ENCODE data around the gene HLA-DPA1. TPM values are rescaled to one million over a fixed set of nuclear protein-coding genes. Genes with fewer than 3 reads are reported as not detected.

The HLA-DPA1 gene
- total RNA-seq, 2 donors from 2014 or later = 69.5 to 73.7 TPM

GRCh38 chr6:33019372-33019771 lies 54.1 kb downstream of the HLA-DPA1 start:
- intact Hi-C loops (cut with DNase I) = loop anchor here (10.0 kb wide), 1 partner anchor 125 kb away; no protein-coding TSS in a partner anchor
- no peak for TF ChIP-seq POLR2AphosphoS5 (IDR thresholded peaks at IDR 0.05)
- Histone ChIP-seq H3K4me3 (no peak overlapping the region), H3K9me3 (no peaks in the 10 kb centered on the region), H3K4me1 (replicated peaks) (no peaks in the 10 kb centered on the region), H3K36me3 (no peaks in the 10 kb centered on the region), H3K27me3 (replicated peaks; ENCODE audit: insufficient read depth) (no peaks in the 10 kb centered on the region), H3K27ac (peak overlapping the region; percentile 50 to 58)
- no peak for DNase-seq (ENCODE audit: low spot score)

GRCh38 chr6:33018904-33019303 lies 54.5 kb downstream of the HLA-DPA1 start:
- WGBS = 25% methylated on average over 6 of the region's 6 CpGs
- no peaks in the 10 kb centered on the region for H3K9me3 ChIP-seq
- peak; percentile 36 for DNase-seq (ENCODE audit: low spot score)
- no peaks in the 10 kb centered on the region for H3K27me3 ChIP-seq (replicated peaks; ENCODE audit: insufficient read depth)
- TF ChIP-seq POLR2AphosphoS5 (IDR thresholded peaks at IDR 0.05) = no peak
- TF ChIP-seq POLR2A (IDR thresholded peaks at IDR 0.05) = no peak
- no peak for TF ChIP-seq CTCF (IDR thresholded peaks at IDR 0.05)
- H3K27ac ChIP-seq = peak overlapping the region; percentile 50 to 58
- intact Hi-C loops (cut with DNase I) = loop anchor here (10.0 kb wide), 1 partner anchor 126 kb away; no protein-coding TSS in a partner anchor
- H3K36me3 ChIP-seq = no peaks in the 10 kb centered on the region
- H3K4me3 ChIP-seq = no peak overlapping the region
- H3K4me1 ChIP-seq (replicated peaks) = no peaks in the 10 kb centered on the region

GRCh38 chr6:33018418-33018817 lies 55.0 kb downstream of the HLA-DPA1 start:
- no peak for DNase-seq (ENCODE audit: low spot score)
- H3K9me3 ChIP-seq = no peaks in the 10 kb centered on the region
- H3K4me1 ChIP-seq (replicated peaks) = no peaks in the 10 kb centered on the region
- intact Hi-C loops (cut with DNase I) = loop anchor here (10.0 kb wide), 1 partner anchor 126 kb away; no protein-coding TSS in a partner anchor
- peak overlapping the region; percentile 50 to 58 for H3K27ac ChIP-seq
- H3K36me3 ChIP-seq = no peaks in the 10 kb centered on the region
- H3K27me3 ChIP-seq (replicated peaks; ENCODE audit: insufficient read depth) = no peaks in the 10 kb centered on the region
- TF ChIP-seq CTCF (IDR thresholded peaks at IDR 0.05) (no peak), POLR2A (IDR thresholded peaks at IDR 0.05) (no peak), POLR2AphosphoS5 (IDR thresholded peaks at IDR 0.05) (no peak)
- H3K4me3 ChIP-seq = no peak overlapping the region

GRCh38 chr6:33017694-33018353 lies 55.6 kb downstream of the HLA-DPA1 start:
- Histone ChIP-seq H3K4me3 (no peak overlapping the region), H3K27ac (peak overlapping the region in 1 of 2 donors; percentile 50), H3K36me3 (no peaks in the 10 kb centered on the region), H3K27me3 (replicated peaks; ENCODE audit: insufficient read depth) (no peaks in the 10 kb centered on the region), H3K4me1 (replicated peaks) (no peaks in the 10 kb centered on the region), H3K9me3 (no peaks in the 10 kb centered on the region)
- no peak for TF ChIP-seq POLR2A (IDR thresholded peaks at IDR 0.05)
- TF ChIP-seq POLR2AphosphoS5 (IDR thresholded peaks at IDR 0.05) = no peak
- no peak for DNase-seq (ENCODE audit: low spot score)
- 88% methylated on average over 3 of the region's 3 CpGs for WGBS
- intact Hi-C loops (cut with DNase I) = loop anchor here (2.0 to 10.0 kb wide), 2 partner anchors 65 to 127 kb away; no protein-coding TSS in a partner anchor

GRCh38 chr6:33017018-33017417 lies 56.4 kb downstream of the HLA-DPA1 start:
- no peaks in the 10 kb centered on the region for H3K9me3 ChIP-seq
- DNase-seq (ENCODE audit: low spot score) = no peak
- TF ChIP-seq CTCF (IDR thresholded peaks at IDR 0.05) (no peak), POLR2AphosphoS5 (IDR thresholded peaks at IDR 0.05) (no peak)
- no peak overlapping the region for H3K4me3 ChIP-seq
- no peaks in the 10 kb centered on the region for H3K4me1 ChIP-seq (replicated peaks)
- no peaks in the 10 kb centered on the region for H3K36me3 ChIP-seq
- 83% methylated on average over 4 of the region's 4 CpGs for WGBS
- intact Hi-C loops (cut with DNase I) = loop anchor here (2.0 to 10.0 kb wide), 2 partner anchors 66 to 128 kb away; no protein-coding TSS in a partner anchor
- H3K27me3 ChIP-seq (replicated peaks; ENCODE audit: insufficient read depth) = no peaks in the 10 kb centered on the region
- H3K27ac ChIP-seq = no peak overlapping the region

GRCh38 chr6:33015798-33016197 lies 57.7 kb downstream of the HLA-DPA1 start:
- H3K4me1 ChIP-seq (replicated peaks) = no peaks in the 10 kb centered on the region
- no peaks in the 10 kb centered on the region for H3K27me3 ChIP-seq (replicated peaks; ENCODE audit: insufficient read depth)
- no peak for TF ChIP-seq CTCF (IDR thresholded peaks at IDR 0.05)
- no peak for TF ChIP-seq POLR2A (IDR thresholded peaks at IDR 0.05)
- no peak for TF ChIP-seq POLR2AphosphoS5 (IDR thresholded peaks at IDR 0.05)
- no peak for DNase-seq (ENCODE audit: low spot score)
- H3K4me3 ChIP-seq = no peak overlapping the region
- WGBS = 80% methylated on average over 11 of the region's 11 CpGs
- no peaks in the 10 kb centered on the region for H3K36me3 ChIP-seq
- no peak overlapping the region for H3K27ac ChIP-seq
- intact Hi-C loops (cut with DNase I) = loop anchor here (2.0 to 10.0 kb wide), 3 partner anchors 67 to 233 kb away; no protein-coding TSS in a partner anchor
- no peaks in the 10 kb centered on the region for H3K9me3 ChIP-seq
